Measurements from ENCODE around the gene DGKQ. TPM values are rescaled to one million over a fixed set of nuclear protein-coding genes. Genes with fewer than 3 reads are reported as not detected.

DGKQ gene
- total RNA-seq, 1 experiment from 2014 or later, result 15.9 TPM

DNA sequence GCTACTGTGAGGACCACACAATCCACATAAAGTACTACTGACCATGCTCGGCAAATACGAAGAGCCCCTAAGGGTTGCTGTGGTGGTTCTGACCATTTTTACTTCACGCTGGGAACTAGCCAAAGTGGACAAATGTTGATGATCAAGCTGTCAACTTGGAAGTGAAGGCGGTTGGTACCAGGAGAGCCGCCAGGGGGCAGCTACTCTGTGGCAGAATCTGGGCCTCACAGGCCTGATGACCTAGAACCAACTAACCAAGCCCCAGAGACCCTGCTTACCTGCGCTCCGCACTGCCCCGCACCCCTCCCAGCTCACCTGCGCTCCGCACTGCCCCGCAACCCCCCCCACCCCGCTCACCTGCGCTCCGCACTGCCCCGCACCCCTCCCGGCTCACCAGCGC lies 46.8 kb downstream of the DGKQ start:
- DNase-seq (ENCODE audit: unreplicated experiment), result peak; percentile 27
- intact Hi-C loops (cut with micrococcal nuclease), result no loop called here
- CTCF ChIA-PET, result interaction anchor here (0.6 kb wide), 1 partner anchor 23 kb away, joined by 3 read pairs; no protein-coding TSS in a partner anchor
- Mint-ChIP-seq H3K4me1 (ENCODE audit: insufficient read depth, unreplicated experiment) (peaks cover 19% of the 10 kb centered on the region), H3K4me3 (ENCODE audit: unreplicated experiment) (no peak overlapping the region), H3K36me3 (ENCODE audit: insufficient read depth, unreplicated experiment) (peaks cover 6% of the 10 kb centered on the region), H3K27ac (ENCODE audit: low read depth, unreplicated experiment) (peak overlapping the region; percentile 64), H3K27me3 (ENCODE audit: insufficient read depth, unreplicated experiment) (no peaks in the 10 kb centered on the region), H3K9me3 (ENCODE audit: unreplicated experiment) (no peaks in the 10 kb centered on the region)
- no TSS peak for BruUV-seq (replicated peaks)
- TF ChIP-seq, protein P1, sequence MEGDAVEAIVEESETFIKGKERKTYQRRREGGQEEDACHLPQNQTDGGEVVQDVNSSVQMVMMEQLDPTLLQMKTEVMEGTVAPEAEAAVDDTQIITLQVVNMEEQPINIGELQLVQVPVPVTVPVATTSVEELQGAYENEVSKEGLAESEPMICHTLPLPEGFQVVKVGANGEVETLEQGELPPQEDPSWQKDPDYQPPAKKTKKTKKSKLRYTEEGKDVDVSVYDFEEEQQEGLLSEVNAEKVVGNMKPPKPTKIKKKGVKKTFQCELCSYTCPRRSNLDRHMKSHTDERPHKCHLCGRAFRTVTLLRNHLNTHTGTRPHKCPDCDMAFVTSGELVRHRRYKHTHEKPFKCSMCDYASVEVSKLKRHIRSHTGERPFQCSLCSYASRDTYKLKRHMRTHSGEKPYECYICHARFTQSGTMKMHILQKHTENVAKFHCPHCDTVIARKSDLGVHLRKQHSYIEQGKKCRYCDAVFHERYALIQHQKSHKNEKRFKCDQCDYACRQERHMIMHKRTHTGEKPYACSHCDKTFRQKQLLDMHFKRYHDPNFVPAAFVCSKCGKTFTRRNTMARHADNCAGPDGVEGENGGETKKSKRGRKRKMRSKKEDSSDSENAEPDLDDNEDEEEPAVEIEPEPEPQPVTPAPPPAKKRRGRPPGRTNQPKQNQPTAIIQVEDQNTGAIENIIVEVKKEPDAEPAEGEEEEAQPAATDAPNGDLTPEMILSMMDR (IDR thresholded peaks at IDR 0.05; ENCODE audit: unreplicated experiment), result peak; percentile 22
- POLR2A ChIA-PET, result no interaction called here

DNA sequence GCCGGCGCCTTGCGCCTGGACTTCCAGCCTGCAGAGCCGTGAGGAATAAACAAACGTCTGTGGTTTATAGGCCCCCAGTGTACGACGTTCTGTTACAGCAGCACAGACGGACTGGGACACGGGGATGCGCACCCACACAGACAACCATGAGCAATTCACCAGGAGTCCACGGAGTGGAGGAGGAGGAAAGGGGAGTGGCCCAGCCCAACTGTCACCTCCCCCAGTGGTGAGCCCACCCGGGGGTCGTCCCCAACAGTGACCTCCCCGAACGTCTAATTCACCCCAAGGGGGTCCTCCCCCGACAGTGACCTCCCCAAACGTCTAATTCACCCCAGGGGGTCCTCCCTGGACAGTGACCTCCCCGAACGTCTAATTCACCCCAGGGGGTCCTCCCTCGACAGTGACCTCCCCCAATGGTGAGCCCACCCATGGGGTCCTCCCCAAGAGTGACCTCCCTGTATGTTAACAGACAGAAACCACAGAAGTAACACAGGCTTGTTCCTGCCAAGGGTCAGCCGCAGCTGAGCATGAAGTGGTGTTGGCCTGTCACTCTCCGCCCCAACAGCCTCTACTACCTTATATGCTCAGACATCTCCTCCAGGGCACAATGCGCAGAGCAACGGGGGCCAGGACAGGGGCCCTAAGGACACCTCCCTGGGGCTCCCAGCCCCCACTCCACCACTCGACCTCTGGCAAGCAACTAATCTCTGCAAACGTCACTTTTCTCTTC lies 47.4 kb downstream of the DGKQ start:
- intact Hi-C loops (cut with micrococcal nuclease), result no loop called here
- ChIA-PET POLR2A (no interaction called here), CTCF (interaction anchor here (0.6 kb wide), 1 partner anchor 23 kb away, joined by 3 read pairs; no protein-coding TSS in a partner anchor)
- Mint-ChIP-seq H3K27me3 (ENCODE audit: insufficient read depth, unreplicated experiment) (no peaks in the 10 kb centered on the region), H3K4me3 (ENCODE audit: unreplicated experiment) (no peak overlapping the region), H3K9me3 (ENCODE audit: unreplicated experiment) (no peaks in the 10 kb centered on the region), H3K36me3 (ENCODE audit: insufficient read depth, unreplicated experiment) (peaks cover 6% of the 10 kb centered on the region), H3K4me1 (ENCODE audit: insufficient read depth, unreplicated experiment) (peaks cover 16% of the 10 kb centered on the region), H3K27ac (ENCODE audit: low read depth, unreplicated experiment) (peak overlapping the region; percentile 64)
- no TSS peak for BruUV-seq (replicated peaks)
- TF ChIP-seq, protein P1 (IDR thresholded peaks at IDR 0.05; ENCODE audit: unreplicated experiment), result no peak
- no peak for DNase-seq (ENCODE audit: unreplicated experiment)

DNA sequence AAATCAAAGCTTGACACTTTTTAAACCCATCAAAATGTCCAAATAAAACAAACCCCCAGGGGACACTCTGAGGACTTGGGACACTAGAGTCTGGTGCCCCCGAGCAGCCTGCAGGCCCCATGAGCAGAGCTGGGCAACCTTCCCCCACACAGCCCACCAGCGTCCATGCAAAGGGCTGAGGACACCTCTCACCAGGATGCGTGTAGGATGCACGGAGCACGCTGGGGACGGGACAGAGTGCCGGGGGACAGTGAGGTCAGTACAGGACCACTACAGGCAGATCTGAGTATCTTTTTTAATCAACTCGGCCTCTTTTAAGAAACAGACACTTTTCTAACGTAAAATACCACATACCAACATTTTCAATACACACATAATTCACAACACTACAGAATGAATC lies 48.2 kb downstream of the DGKQ start:
- Mint-ChIP-seq H3K4me3 (ENCODE audit: unreplicated experiment) (no peak overlapping the region), H3K36me3 (ENCODE audit: insufficient read depth, unreplicated experiment) (peaks cover 6% of the 10 kb centered on the region), H3K9me3 (ENCODE audit: unreplicated experiment) (no peaks in the 10 kb centered on the region), H3K27ac (ENCODE audit: low read depth, unreplicated experiment) (no peak overlapping the region), H3K4me1 (ENCODE audit: insufficient read depth, unreplicated experiment) (peaks cover 9% of the 10 kb centered on the region), H3K27me3 (ENCODE audit: insufficient read depth, unreplicated experiment) (no peaks in the 10 kb centered on the region)
- TF ChIP-seq, protein P1 (IDR thresholded peaks at IDR 0.05; ENCODE audit: unreplicated experiment), result no peak
- no peak for DNase-seq (ENCODE audit: unreplicated experiment)
- ChIA-PET CTCF (no interaction called here), POLR2A (no interaction called here)
- intact Hi-C loops (cut with micrococcal nuclease), result no loop called here
- BruUV-seq (replicated peaks), result no TSS peak

DNA sequence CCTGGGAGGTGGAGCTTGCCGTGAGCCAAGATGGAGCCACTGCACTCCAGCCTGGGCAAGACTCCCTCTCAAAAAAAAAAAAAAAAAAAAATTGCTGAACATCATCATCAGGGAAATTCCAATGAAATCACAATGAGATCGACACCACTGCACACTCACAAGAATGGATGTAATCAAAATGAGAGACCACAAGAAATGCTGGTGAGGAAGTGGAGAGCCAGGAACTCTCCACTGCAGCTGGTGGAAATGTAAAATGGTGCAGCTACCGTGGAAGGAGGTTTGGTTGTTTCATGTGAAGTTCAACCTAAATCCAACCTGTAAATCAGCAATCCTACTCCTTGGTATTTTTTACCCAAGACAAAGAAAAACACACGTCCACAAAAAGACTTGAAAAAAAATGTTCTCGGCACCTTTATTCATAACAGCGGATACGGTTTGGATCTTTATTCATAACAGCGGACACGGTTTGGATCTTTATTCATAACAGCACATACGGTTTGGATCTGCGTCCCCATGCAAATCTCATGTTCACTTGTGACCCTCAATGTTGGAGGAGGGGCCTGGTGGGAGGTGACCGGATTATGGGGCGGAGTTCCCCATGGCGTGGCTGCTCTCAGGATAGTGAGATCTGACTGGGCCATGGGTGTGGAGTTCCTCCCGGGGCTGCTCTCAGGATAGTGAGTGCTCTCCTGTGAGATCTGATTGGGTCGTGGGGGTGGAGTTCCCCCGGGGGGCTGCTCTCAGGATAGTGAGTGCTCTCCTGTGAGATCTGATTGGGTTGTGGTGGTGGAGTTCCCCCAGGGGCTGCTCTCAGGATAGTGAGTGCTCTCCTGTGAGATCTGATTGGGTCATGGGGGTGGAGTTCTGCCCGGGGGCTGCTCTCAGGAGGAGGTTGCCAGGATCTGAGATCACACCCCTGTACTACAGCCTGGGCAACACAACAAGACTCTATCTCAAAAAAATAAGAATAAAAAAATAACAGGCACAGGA lies 49.0 kb downstream of the DGKQ start:
- ChIA-PET CTCF (interaction anchor here (0.7 kb wide), 1 partner anchor 1995 kb away, joined by 3 read pairs; no protein-coding TSS in a partner anchor), POLR2A (no interaction called here)
- Mint-ChIP-seq H3K36me3 (ENCODE audit: insufficient read depth, unreplicated experiment) (peaks cover 6% of the 10 kb centered on the region), H3K27me3 (ENCODE audit: insufficient read depth, unreplicated experiment) (no peaks in the 10 kb centered on the region), H3K27ac (ENCODE audit: low read depth, unreplicated experiment) (no peak overlapping the region), H3K4me1 (ENCODE audit: insufficient read depth, unreplicated experiment) (peaks cover 14% of the 10 kb centered on the region), H3K9me3 (ENCODE audit: unreplicated experiment) (no peaks in the 10 kb centered on the region), H3K4me3 (ENCODE audit: unreplicated experiment) (no peak overlapping the region)
- intact Hi-C loops (cut with micrococcal nuclease), result no loop called here
- TF ChIP-seq, protein P1 (IDR thresholded peaks at IDR 0.05; ENCODE audit: unreplicated experiment), result no peak
- DNase-seq (ENCODE audit: unreplicated experiment), result no peak
- BruUV-seq (replicated peaks), result no TSS peak
